NCI-H2107 (cell line): ENCODE data around the gene DNASE1L2.

Experiments used
- DNase-seq: peaks from one replicate; lab custom pipeline; 2025; lab: John Stamatoyannopoulos, UW

The DNASE1L2 gene

DNA sequence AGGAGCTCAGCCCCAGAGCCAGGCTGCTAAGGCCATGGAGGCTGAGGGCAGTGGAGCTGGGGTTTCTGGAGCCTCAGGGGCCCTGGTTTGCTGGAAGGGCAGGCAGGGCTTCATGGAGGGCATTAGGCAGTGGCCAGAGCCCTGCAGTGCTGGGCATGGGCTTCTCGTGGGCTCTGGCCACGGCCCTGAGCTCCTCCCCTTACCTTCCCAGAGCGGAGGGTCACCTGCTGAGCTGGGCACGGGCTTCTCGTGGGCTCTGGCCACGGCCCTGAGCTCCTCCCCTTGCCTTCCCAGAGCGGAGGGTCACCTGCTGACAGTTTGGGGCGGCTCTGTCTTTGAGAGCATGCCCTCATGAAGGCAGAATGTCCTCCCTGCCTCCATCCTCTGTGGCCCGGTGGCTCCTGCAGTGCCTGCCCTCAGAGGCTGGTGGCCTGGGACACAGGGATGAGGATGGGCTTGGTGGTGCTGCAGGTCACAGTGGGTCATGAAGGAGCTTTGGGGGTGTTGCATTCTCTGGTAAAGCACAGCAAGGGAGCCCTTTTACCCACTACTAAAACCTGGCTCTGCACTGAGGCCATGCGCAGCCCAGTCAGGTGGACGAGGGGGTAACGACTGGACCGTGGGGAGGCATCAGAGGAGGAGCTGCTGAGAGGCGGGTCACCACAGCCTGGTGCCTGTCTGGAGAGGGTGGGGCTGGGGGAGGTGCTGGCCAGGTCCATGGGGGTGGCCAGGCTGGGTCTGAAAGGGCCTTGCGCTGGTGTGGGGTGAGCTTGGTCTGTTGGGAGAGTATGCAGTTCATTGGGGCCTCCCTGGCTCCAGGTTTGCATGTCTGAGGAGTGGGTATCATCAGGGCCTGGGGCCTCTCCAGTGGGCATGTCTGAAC is 34.6 kb downstream of the DNASE1L2 start:
- DNase-seq = no peak

GRCh38 chr16:2271848-2272461 is 35.7 kb downstream of the DNASE1L2 start:
- DNase-seq = no peak

- DNase-seq = no peak
These were observed 37.2 kb downstream of the DNASE1L2 start for GRCh38 chr16:2273484-2273883.

DNA sequence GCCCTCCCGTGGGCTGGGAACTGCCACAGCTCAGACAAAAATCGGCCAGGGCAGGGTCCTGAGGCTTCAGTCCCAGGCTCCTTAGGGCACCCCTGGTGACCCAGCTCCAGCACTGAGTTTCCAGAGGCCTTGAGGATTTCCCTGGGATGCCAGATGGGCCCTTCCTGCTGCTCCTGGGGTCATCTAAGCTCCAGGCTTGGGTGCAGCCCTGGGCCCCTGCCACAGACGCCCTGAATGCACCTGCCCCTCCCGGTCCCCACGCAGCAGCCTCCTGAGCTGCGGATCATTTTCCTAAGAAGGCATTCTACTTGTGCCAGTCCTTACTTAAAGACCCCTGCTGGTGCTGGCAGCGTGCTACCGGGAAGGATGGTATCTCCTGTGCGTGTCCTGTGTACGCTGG is 37.7 kb downstream of the DNASE1L2 start:
- DNase-seq = no peak

- DNase-seq = no peak
These were observed 39.5 kb downstream of the DNASE1L2 start for GRCh38 chr16:2275476-2276367.

DNA sequence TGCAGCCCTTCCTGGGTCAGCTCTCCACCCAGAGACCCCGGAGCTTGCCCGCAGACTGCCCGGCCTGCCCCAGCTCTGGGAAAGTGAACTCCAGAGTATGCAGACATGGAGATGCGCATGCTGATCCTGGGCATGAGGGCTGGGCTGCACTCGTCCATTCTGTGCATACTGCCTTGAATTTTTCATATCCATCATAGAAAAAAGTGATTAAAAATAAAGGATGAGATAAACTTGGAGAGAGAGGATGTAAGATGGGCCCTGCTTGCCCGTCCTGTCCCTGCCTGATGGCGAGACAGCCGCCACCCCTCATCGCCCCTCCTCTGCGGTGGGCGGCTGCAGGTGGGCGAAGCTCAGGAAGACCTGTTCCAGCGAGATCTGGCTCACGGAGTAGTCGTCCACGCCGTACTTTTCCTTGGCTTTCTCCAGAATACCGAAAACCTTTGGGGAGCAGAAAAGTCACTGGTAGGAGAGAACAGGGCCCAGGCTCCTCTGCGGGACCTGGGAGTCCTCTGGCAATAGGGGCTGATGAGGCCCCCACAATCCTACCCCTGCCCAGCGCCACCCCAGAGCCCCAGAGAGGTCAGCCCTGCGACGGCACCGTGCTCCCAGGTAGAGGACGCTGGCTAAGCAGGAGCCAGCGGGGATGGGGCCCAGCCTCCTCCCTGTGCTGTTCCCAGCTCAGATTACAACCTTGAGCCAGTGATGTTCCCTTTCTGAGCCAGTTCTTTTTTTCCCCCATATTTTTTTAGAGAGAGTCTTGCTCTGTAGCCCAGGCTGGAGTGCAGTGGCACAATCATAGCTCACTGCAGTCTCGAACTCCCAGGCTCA is 40.3 kb downstream of the DNASE1L2 start:
- DNase-seq = no peak

DNA sequence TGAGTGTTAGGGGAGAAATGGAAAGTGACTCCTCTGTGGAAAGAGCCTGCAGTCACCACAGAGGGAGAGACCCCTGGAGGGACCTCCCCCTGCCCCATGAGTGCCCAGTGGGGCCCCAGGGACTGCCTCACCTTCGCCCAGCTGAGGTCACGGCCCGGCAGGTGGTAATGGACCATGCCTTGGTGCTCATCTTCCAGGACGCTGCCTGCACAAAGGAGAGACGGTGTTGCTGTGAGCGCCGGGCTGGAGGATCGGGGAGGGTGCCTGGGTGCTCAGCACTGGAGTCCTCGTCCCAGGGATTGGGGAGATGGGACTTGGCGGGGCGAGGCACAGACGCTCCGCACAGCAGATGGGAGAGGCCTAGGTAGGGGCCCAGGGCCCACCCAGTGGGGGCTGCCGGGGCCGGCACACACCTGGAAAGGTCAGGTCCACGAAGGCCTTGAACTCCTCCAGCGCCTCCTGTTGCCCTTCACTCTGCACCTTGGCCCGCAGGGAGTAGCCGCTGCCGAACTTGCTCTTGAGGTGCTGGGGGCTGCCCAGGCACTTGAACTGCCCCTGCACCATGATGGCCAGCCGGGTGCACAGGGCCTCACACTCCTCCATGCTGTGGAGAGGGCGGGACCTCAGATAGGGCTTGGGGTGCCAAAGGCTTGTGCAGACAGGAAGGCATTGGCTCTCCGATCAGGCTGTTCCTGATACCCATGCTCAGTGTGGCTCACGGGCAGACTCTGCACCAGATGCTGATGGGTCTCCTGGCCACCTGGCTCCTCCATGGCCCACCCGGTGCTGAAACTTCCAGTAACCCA is 41.4 kb downstream of the DNASE1L2 start:
- DNase-seq = no peak

DNA sequence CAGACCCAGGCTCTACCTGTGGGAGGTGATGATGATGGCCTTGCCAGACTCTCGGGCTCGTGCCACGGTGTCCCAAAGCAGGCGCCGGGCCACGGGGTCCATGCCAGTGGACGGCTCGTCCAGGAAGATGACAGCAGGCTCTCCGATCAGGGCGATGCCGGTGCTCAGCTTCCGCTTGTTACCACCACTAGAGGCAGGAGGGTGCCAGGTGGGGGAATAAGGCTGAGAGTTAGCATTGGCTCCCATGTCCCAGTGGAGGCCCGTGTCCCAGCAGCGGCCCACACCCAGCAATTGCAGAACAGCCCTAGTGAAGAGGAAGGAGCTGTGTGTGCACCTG is 42.0 kb downstream of the DNASE1L2 start:
- DNase-seq = no peak

- DNase-seq = no peak
These were observed 42.9 kb downstream of the DNASE1L2 start for GRCh38 chr16:2278956-2279800.

DNA sequence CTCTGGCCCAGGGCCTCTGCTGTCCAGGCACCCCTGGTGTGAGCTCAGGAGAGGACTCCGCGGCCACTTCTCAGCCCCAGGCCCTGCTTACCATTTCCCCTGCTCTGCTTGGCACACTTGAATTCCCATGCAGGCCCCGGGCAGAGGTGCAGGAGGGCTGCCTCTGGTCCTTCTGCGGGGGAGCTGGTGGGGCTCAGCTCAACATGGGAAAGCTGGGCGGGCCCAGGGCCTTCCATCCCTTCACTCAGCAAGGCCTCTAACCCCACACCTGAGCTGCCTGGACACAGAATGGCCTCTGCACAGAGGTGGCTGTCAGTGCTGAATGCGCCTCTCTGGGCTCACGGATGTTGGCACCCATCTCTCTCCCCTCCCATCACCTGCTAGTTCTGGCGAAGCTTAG is 44.2 kb downstream of the DNASE1L2 start:
- no peak for DNase-seq

- DNase-seq = no peak
These were observed 44.8 kb downstream of the DNASE1L2 start for GRCh38 chr16:2280981-2281542.

- no peak for DNase-seq
These were observed 46.0 kb downstream of the DNASE1L2 start for GRCh38 chr16:2282262-2282661.

GRCh38 chr16:2282866-2283555 is 46.8 kb downstream of the DNASE1L2 start:
- no peak for DNase-seq

DNA sequence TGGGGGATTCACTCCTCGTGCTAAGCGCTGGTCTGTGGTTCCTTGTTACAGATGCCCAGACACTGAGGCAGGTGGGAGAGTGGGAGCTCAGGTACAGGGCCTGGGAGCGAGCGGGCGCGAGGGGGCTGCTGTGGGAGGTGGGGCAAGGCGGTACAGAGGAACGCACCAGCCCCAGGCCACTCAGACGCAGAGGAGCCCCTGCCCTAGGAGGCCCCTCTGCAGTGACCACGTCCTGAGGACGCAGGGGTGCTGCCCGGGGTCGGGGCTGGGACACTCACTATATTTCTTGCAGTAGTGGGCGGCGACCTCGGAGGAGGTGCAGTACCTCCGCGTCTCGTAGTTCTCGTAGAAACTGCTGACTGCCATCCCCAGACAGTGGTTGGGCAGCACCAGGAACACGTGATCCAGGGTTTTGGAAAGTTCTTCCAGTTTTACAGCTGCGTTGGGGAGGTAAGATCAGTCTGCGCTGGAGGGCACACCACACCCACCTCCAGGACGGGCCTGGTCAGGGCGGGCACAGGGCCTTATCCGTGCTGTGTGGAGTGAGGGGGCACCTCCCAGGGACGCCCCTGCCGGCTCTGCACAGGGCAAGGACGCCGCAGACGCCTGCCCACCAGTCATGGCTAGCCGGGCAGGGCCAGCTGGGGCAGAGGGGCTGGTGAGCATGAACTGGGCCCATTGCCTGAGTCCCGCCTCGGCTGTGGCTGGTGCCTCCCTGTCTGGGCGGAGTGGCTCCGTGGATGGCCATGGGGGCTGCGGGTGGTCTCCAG is 47.9 kb downstream of the DNASE1L2 start:
- DNase-seq = no peak

DNA sequence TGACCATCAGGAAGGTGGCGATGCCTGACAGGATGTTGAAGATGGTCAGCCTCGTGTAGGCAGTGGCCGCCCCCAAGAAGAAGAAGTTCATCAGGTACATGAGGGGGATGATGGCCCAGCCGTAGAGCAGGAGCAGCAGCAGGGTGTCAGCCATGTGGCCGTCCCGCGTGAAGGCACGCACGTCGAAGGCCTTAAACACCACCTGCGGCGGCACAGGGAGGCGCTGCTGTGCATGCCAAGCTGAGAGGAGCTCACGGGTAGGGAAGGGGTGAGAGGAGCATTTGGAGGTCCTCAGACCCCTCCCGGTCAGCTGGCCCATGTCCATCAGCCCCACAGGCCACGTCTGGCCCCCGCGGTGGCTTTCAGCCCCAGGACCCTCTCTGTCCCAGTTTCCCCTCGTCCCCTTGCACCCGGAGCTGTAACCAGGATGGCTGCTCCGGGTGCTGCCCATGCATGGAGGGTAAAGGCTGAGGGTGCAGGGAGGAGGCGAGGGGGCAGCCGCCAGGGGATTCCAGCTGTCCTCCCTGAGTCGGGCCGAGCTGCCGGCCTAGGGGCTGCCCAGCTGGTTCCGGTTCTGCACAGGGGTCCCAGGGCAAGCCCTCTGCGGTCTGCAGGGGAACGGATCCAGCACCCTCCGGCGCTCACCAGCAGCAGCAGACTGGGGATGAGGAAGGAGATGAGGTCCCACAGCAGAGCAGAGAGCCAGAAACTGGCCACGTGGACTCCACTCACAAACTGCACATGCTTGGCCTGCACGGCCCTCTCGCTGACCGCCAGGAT is 48.7 kb downstream of the DNASE1L2 start:
- DNase-seq = no peak

DNA sequence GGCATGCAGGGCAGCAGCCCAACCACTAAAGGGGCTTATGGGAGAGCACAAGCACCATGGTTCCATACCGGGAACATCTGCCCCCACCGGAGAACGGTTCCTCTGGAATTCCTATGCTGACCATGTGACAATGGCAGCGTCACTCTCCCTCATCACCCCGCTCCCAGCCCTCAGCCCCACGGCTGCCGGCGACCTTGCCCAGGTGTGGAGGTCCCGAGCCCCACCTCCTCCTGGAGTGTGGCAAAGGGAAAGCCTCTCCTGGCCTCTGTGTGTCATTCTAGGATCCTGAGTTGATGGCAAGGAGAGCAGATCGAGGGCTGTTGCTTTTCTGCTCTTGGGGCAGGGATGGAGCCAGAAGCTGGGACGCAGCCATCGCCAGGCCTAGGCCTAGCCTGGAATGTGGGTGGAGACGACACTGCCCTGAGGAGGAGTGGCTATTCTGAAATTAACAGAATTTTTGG is 49.5 kb downstream of the DNASE1L2 start:
- no peak for DNase-seq

DNA sequence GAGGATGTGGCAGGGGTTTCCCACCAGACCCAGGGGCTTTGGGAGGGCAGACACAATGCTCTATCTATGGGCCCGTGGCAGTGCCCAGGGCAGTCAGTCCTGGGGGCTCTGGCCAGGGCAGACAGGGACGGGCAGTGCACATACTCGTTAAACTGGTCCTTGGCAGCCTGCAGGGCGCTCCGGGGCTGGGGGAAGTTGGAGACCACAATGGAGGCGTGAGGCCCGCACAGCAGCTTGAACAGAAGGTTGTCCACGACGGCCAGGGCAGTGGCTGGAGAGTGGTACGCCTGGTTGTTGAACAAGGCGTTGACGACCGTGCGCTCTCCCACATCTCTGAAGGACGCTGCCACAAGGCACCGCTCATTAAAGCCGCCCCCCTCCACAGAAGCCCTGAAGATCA is 50.3 kb downstream of the DNASE1L2 start:
- no peak for DNase-seq
